Omental fat pad (tissue), 4 donors: ENCODE data around the gene DPP9. TPM values are rescaled to one million over a fixed set of nuclear protein-coding genes. Genes with fewer than 3 reads are reported as not detected.
"Not testable (repeated sequence)": the region's sequence is repeated elsewhere in the genome, so short reads cannot be mapped to it uniquely, and the experiment has no call there.

Experiments
- ATAC-seq: fragments of 150-250 bp; one replicate; pipeline ENCODE4 v1.9.1; 2016; ENCODE audit warnings: mild to moderate bottlenecking, moderate library complexity; ENCODE audit not compliant: low FRiP score
- DNase-seq: peaks from one replicate; pipeline ENCODE4 v3.0.0-alpha.2; 2019; ENCODE audit warnings: low spot score
- CTCF ChIP-seq, 3 donors: fragments of 450-650 bp; IDR thresholded peaks; one replicate each; pipeline ENCODE4 v1.5.1; 2016 to 2017; ENCODE audit warnings: antibody characterized with exemption in 3 of 3, mild to moderate bottlenecking in 3 of 3, moderate library complexity in 2 of 3
- total RNA-seq, 4 donors: library from RNA; depleted of rRNA; stranded (reverse); fragments of >200 nt; gene quantifications; one replicate each; pipeline ENCODE4 v1.1.0, GENCODE V29; 2016

The DPP9 gene
- total RNA-seq, 4 donors from 2014 or later: 25.3 to 42.9 (median 41.0) TPM

- TF ChIP-seq CTCF (IDR thresholded peaks at IDR 0.05): no peak
- DNase-seq (no peak), ATAC-seq (no peak)
Observed at GRCh38 chr19:4749870-4750590, 26.4 kb upstream of the DPP9 start.

GRCh38 chr19:4748589-4748988 is 24.9 kb upstream of the DPP9 start:
- TF ChIP-seq CTCF (IDR thresholded peaks at IDR 0.05): no peak
- ATAC-seq (no peak), DNase-seq (no peak)

DNA sequence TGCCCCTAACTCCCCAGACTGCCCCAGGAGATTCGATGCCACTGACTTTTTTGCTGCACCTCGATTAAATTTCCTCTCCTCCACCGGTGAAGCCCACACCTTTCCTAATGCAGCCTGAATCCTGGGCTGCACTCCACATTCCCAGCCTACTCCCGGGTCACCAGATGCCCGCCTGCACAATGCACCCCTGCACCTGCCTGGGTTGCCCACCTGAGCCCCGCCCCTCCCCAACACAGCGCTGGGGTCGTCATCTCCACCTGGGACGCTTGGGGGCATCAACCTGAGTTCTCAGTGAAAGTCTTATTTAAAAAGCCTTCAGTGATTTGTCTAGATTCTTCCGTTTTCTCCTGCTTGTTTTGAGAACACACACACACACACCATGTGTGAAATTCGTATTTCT is 24.5 kb upstream of the DPP9 start:
- ATAC-seq: no peak
- no peak for DNase-seq
- no peak for TF ChIP-seq CTCF (IDR thresholded peaks at IDR 0.05)

- TF ChIP-seq CTCF (IDR thresholded peaks at IDR 0.05): no peak
- ATAC-seq (no peak), DNase-seq (no peak)
Observed at GRCh38 chr19:4745986-4746385, 22.3 kb upstream of the DPP9 start.

DNA sequence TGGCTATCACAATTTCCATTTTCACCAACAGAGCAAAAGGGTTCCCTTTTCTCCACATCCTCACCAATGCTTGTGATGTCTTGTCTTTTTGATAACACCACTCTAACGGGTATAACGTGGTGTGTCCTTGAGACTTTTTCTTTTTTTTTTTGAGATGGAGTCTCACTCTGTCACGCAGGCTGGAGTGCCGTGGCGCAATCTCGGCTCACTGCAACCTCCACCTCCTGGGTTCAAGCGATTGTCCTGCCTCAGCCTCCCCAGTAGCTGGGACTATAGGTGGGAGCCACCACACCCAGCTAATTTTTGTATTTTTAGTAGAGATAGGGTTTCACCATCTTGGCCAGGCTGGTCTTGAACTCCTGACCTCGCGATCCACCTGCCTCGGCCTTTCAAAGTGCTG is 21.5 kb upstream of the DPP9 start:
- DNase-seq, ATAC-seq: not testable (repeated sequence)

DNA sequence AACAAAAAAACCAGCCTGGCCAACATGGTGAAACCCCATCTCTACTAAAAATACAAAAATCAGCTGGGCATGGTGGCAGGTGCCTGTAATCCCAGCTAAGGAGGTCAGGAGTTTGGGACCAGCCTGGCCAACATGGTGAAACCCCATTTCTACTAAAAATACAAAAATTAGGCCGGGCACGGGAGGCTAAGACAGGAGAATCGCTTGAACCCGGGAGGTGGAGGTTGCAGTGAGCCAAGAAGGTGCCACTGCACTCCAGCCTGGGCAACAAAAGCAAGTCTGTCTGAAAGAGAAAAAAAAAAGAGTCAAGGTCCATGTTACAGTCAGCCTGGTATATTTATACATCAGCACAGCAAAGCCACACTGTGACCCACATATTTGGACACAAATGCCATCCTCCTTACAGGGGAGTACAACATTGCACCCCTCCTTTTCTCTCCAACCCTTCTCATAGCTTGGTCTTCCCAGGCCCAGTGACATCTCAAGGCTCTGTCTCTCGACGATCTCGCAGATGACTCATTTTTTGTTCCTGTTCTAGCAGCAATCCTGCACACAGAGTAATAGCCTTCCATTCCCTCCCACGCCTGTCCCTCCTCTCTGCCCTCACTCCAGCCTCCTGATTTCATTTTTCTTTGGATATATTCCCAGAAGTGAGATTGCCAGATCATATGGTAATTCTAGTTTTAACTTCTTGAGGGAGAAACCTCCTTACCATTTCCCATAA is 21.0 kb upstream of the DPP9 start:
- no peak for TF ChIP-seq CTCF (IDR thresholded peaks at IDR 0.05)
- ATAC-seq (peak; percentile 94), DNase-seq (no peak)

DNA sequence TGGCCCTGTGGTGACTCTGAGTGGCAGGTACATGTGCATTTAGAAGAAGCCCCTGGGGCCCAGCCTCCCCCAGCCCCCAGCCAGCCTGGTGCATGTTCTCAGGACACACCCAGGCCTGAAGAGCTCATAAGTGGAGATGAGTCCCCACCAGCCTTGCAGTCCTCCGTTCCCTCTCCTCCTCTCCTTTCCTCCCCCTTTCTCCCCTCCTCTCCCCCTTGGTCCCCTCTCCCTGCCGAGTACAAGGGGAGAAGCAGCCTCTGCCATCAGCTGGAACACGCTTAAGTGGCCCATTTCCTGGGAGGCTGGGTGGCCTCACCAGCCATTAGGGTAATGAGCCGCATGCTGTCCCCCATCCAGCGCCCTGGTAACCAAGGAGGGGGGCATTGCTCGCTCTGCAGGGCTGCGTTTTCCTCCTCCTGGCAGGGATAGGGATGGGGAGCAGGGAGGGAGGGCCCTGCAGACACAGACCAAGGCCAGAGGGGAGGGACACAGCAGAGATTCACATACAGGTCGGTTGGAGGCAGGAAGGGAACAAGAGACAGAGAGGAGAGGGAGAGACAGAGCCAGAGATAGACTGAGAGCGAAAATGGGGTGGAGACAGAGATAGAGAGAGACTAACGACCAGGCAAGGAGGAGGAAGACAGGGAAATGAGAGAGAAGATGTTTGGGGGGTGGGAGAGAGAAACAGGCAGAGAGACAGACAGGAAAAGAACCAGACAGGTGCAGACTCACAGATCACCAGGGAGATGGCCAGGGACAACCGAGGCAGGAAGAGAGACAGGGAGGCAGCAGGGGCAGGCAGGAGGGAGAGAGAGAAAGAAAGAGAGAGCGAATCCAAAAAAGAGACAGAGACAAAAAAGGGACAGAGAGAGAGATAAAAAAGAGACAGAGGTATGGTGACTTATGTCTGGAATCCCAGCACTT is 19.3 kb upstream of the DPP9 start:
- no peak for TF ChIP-seq CTCF (IDR thresholded peaks at IDR 0.05)
- ATAC-seq (no peak), DNase-seq (no peak)
